ENCODE results near the gene ETHE1.

ETHE1 gene

DNA sequence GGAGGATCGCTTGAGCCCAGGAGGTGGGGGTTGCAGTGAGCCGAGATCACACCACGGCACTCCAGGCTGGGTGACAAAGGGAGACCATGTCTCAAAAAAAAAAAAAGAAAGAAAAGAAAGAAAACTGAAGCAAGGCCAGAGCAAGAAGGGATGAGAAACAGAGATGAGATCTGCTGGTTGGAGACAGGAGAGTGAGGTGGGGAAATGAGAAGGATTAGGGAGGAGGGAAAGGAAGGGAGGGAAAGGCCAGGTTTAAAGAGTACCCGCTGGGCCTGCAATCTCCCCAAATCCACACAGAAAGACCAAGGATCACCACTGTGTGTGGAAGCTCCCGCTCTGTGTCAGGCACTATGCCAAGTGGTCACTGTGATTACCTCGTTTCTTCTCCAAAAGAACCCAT, 45.3 kb downstream of the ETHE1 start:
- ATAC-seq, result no peak
- TF ChIP-seq OSR1 (CRISPR knock-in tag; IDR thresholded peaks at IDR 0.05), result no peak
- TF ChIP-seq PPARA (CRISPR knock-in tag; IDR thresholded peaks at IDR 0.05; ENCODE audit: borderline replicate concordance), result no peak
- no peak for TF ChIP-seq RARB (CRISPR knock-in tag; IDR thresholded peaks at IDR 0.05)
- TF ChIP-seq SNAI2 (CRISPR knock-in tag; IDR thresholded peaks at IDR 0.05), result no peak
- TF ChIP-seq BACH2 (CRISPR knock-in tag; IDR thresholded peaks at IDR 0.05; ENCODE audit: borderline replicate concordance), result no peak
- no peak for TF ChIP-seq GLIS3 (CRISPR knock-in tag; IDR thresholded peaks at IDR 0.05)
- no peak for TF ChIP-seq ESRRG (CRISPR knock-in tag; IDR thresholded peaks at IDR 0.05)
- TF ChIP-seq, protein P1, sequence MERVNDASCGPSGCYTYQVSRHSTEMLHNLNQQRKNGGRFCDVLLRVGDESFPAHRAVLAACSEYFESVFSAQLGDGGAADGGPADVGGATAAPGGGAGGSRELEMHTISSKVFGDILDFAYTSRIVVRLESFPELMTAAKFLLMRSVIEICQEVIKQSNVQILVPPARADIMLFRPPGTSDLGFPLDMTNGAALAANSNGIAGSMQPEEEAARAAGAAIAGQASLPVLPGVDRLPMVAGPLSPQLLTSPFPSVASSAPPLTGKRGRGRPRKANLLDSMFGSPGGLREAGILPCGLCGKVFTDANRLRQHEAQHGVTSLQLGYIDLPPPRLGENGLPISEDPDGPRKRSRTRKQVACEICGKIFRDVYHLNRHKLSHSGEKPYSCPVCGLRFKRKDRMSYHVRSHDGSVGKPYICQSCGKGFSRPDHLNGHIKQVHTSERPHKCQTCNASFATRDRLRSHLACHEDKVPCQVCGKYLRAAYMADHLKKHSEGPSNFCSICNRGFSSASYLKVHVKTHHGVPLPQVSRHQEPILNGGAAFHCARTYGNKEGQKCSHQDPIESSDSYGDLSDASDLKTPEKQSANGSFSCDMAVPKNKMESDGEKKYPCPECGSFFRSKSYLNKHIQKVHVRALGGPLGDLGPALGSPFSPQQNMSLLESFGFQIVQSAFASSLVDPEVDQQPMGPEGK (CRISPR knock-in tag; IDR thresholded peaks at IDR 0.05; ENCODE audit: borderline replicate concordance), result no peak
- TF ChIP-seq TOX (CRISPR knock-in tag; IDR thresholded peaks at IDR 0.05; ENCODE audit: borderline replicate concordance), result no peak
- TF ChIP-seq TCF4 (CRISPR knock-in tag; IDR thresholded peaks at IDR 0.05; ENCODE audit: borderline replicate concordance), result no peak
- TF ChIP-seq ZFP30 (CRISPR knock-in tag; IDR thresholded peaks at IDR 0.05), result no peak
- TF ChIP-seq ISL1 (CRISPR knock-in tag; IDR thresholded peaks at IDR 0.05), result no peak
- TF ChIP-seq, protein P2, sequence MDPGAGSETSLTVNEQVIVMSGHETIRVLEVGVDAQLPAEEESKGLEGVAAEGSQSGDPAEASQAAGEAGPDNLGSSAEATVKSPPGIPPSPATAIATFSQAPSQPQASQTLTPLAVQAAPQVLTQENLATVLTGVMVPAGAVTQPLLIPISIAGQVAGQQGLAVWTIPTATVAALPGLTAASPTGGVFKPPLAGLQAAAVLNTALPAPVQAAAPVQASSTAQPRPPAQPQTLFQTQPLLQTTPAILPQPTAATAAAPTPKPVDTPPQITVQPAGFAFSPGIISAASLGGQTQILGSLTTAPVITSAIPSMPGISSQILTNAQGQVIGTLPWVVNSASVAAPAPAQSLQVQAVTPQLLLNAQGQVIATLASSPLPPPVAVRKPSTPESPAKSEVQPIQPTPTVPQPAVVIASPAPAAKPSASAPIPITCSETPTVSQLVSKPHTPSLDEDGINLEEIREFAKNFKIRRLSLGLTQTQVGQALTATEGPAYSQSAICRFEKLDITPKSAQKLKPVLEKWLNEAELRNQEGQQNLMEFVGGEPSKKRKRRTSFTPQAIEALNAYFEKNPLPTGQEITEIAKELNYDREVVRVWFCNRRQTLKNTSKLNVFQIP (CRISPR knock-in tag; IDR thresholded peaks at IDR 0.05; ENCODE audit: borderline replicate concordance, low read depth), result no peak
- no peak for TF ChIP-seq CSDC2 (CRISPR knock-in tag; IDR thresholded peaks at IDR 0.05)
- TF ChIP-seq ARNTL (CRISPR knock-in tag; IDR thresholded peaks at IDR 0.05; ENCODE audit: borderline replicate concordance, low read depth), result no peak
- no peak for TF ChIP-seq ZC3H10 (CRISPR knock-in tag; IDR thresholded peaks at IDR 0.05)
- TF ChIP-seq, protein P3, sequence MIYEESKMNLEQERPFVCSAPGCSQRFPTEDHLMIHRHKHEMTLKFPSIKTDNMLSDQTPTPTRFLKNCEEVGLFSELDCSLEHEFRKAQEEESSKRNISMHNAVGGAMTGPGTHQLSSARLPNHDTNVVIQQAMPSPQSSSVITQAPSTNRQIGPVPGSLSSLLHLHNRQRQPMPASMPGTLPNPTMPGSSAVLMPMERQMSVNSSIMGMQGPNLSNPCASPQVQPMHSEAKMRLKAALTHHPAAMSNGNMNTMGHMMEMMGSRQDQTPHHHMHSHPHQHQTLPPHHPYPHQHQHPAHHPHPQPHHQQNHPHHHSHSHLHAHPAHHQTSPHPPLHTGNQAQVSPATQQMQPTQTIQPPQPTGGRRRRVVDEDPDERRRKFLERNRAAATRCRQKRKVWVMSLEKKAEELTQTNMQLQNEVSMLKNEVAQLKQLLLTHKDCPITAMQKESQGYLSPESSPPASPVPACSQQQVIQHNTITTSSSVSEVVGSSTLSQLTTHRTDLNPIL (CRISPR knock-in tag; IDR thresholded peaks at IDR 0.05; ENCODE audit: low read depth), result no peak
- no peak for TF ChIP-seq ZNF70 (CRISPR knock-in tag; IDR thresholded peaks at IDR 0.05)

DNA sequence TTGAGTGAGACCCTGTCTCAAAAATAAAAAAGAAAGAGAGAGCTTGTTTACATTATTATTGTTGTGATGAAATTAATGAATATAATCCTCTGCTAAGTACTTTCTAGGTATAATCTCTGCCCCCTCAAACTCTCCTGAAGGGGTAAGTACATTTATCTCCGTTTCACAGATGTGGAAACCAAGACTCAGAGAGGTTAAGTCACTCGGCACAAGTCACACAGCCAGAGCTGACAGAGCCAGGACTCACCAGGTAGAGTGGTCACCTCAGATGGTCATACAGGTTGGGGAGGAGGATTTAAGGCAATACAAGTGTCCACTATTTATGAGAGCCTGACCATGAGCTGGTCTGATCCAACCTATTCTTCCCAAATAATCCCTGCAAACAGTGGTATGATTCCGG, 46.4 kb downstream of the ETHE1 start:
- no peak for TF ChIP-seq ESRRG (CRISPR knock-in tag; IDR thresholded peaks at IDR 0.05)
- TF ChIP-seq, protein P3 (CRISPR knock-in tag; IDR thresholded peaks at IDR 0.05; ENCODE audit: low read depth), result no peak
- no peak for TF ChIP-seq ZC3H10 (CRISPR knock-in tag; IDR thresholded peaks at IDR 0.05)
- TF ChIP-seq ZNF565 (CRISPR knock-in tag; conservative IDR thresholded peaks at IDR 0.05; ENCODE audit: low read depth), result no peak
- TF ChIP-seq, protein P2 (CRISPR knock-in tag; IDR thresholded peaks at IDR 0.05; ENCODE audit: borderline replicate concordance, low read depth), result no peak
- TF ChIP-seq ISL1 (CRISPR knock-in tag; IDR thresholded peaks at IDR 0.05), result no peak
- no peak for TF ChIP-seq SNAI2 (CRISPR knock-in tag; IDR thresholded peaks at IDR 0.05)
- TF ChIP-seq, protein P4, sequence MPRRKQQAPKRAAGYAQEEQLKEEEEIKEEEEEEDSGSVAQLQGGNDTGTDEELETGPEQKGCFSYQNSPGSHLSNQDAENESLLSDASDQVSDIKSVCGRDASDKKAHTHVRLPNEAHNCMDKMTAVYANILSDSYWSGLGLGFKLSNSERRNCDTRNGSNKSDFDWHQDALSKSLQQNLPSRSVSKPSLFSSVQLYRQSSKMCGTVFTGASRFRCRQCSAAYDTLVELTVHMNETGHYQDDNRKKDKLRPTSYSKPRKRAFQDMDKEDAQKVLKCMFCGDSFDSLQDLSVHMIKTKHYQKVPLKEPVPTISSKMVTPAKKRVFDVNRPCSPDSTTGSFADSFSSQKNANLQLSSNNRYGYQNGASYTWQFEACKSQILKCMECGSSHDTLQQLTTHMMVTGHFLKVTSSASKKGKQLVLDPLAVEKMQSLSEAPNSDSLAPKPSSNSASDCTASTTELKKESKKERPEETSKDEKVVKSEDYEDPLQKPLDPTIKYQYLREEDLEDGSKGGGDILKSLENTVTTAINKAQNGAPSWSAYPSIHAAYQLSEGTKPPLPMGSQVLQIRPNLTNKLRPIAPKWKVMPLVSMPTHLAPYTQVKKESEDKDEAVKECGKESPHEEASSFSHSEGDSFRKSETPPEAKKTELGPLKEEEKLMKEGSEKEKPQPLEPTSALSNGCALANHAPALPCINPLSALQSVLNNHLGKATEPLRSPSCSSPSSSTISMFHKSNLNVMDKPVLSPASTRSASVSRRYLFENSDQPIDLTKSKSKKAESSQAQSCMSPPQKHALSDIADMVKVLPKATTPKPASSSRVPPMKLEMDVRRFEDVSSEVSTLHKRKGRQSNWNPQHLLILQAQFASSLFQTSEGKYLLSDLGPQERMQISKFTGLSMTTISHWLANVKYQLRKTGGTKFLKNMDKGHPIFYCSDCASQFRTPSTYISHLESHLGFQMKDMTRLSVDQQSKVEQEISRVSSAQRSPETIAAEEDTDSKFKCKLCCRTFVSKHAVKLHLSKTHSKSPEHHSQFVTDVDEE (CRISPR knock-in tag; IDR thresholded peaks at IDR 0.05), result no peak
- TF ChIP-seq ZNF8 (CRISPR knock-in tag; IDR thresholded peaks at IDR 0.05), result no peak
- ATAC-seq, result no peak

All from SK-N-SH treated with all-trans-retinoic acid at 6 μM for 48 hours (cell line).